Spleen (tissue), 11 donors: ENCODE measurements around the gene ABCC3. TPM values are rescaled to one million over a fixed set of nuclear protein-coding genes. Genes with fewer than 3 reads are reported as not detected.
A peak's percentile ranks its signal among the peaks of the same experiment; 100 is the strongest.

Source experiments
- DNase-seq: peaks from one replicate; pipeline ENCODE4 v3.0.0-alpha.2; 2020
- H3K27ac ChIP-seq, 8 donors: fragments of 200-600 bp; sonication (generic) in 7 of 8; 1 replicate in 4 of 8; 2 replicates in 4 of 8; pipeline versions ENCODE4 v1.5.0 to v1.8.0; 2016 to 2021; ENCODE audit warnings: inconsistent platforms in 4 of 8, mild to moderate bottlenecking in 4 of 8, moderate library complexity in 1 of 8
- H3K27me3 ChIP-seq, 7 donors: fragments of 200-600 bp; sonication (generic) in 6 of 7; replicated peaks in 1 of 7; 1 replicate in 4 of 7; 2 replicates in 3 of 7; pipeline versions ENCODE4 v1.5.0 to v1.8.0; 2016 to 2021; ENCODE audit warnings: inconsistent platforms in 3 of 7, mild to moderate bottlenecking in 1 of 7
- H3K36me3 ChIP-seq, 6 donors: fragments of 200-600 bp; sonication (generic) in 5 of 6; 1 replicate in 4 of 6; 2 replicates in 2 of 6; pipeline versions ENCODE4 v1.5.0 to v1.8.0; 2016 to 2021; ENCODE audit warnings: inconsistent platforms in 2 of 6
- H3K4me1 ChIP-seq, 6 donors: fragments of 200-600 bp; sonication (generic) in 5 of 6; 1 replicate in 3 of 6; 2 replicates in 3 of 6; pipeline versions ENCODE4 v1.5.0 to v1.8.0; 2016 to 2021; ENCODE audit warnings: inconsistent platforms in 3 of 6
- H3K4me3 ChIP-seq, 8 donors: fragments of 200-600 bp; sonication (generic) in 7 of 8; 1 replicate in 4 of 8; 2 replicates in 4 of 8; pipeline versions ENCODE4 v1.5.0 to v1.8.0; 2016 to 2021; ENCODE audit warnings: inconsistent platforms in 4 of 8, mild to moderate bottlenecking in 4 of 8, moderate library complexity in 2 of 8
- H3K9me3 ChIP-seq, 8 donors: fragments of 200-600 bp; sonication (generic) in 7 of 8; 1 replicate in 4 of 8; 2 replicates in 4 of 8; pipeline versions ENCODE4 v1.5.0 to v1.8.0; 2016 to 2021; ENCODE audit warnings: inconsistent platforms in 4 of 8
- POLR2A ChIP-seq, 3 donors: fragments of 450-650 bp; IDR thresholded peaks; one replicate each; pipeline ENCODE4 v1.5.1; 2017; ENCODE audit warnings: antibody characterized with exemption in 3 of 3, mild to moderate bottlenecking in 1 of 3
- POLR2AphosphoS5 ChIP-seq, 3 donors: sonication (generic); formaldehyde crosslinking; IDR thresholded peaks; one replicate each; pipeline ENCODE4 v1.5.1; 2017; ENCODE audit warnings: antibody characterized with exemption in 3 of 3
- WGBS, 5 donors: extraction: QIAGEN DNeasy Blood & Tissue Kit in 3 of 5; methylation state at CpG; one replicate each; pipeline versions ENCODE4 v1.1.5 to v1.1.7; 2013 to 2018; 5-methylcytosine and 5-hydroxymethylcytosine counted together
- intact Hi-C: fragments of 100-400 bp; cut with DNase I; formaldehyde crosslinking; loops from one replicate; pipeline ENCODE4 v1.15.0; 2023; ENCODE audit warnings: low total_unique reads
- polyA plus RNA-seq, 3 donors: library from polyadenylated mRNA; stranded (reverse); fragments of 200-250 nt; gene quantifications; one replicate each; pipeline ENCODE4 v1.2.1, GENCODE V29; 2013
- total RNA-seq, 7 donors: library from RNA; depleted of rRNA in 3 of 7; stranded (reverse); fragments of >200 nt in 3 of 7; fragmentation: NEBNext Ultra II Directional in 4 of 7; extraction: Animal tissue kit (Norgen Biotek cat#: 25700) in 4 of 7; gene quantifications; one replicate each; pipeline versions ENCODE4 v1.1.0 to v1.2.1, GENCODE V29; 2016 to 2021
- TF ChIP-seq, protein P1 (sequence below), 11 experiments: fragments of 200-600 bp in 7 of 11; fragments of 450-650 bp in 4 of 11; sonication (generic) in 4 of 11; IDR thresholded peaks in 8 of 11; conservative IDR thresholded peaks in 3 of 11; 1 replicate in 7 of 11; 2 replicates in 4 of 11; pipeline versions ENCODE4 v1.4.0 to v1.8.0; 2016 to 2021; ENCODE audit warnings: antibody characterized with exemption in 11 of 11, inconsistent platforms in 4 of 11, mild to moderate bottlenecking in 1 of 11
- donor health status: healthy with polysubstance abuse.
- donor health status: DM: no; HTN: no; CAD: no; lungs with moderate emphysema.
- donor health status: DM: no; HTN: no; CAD: no.
- donor health status: Bipolar disorder and iron deficiency.
- donor health status: healthy.
- donor health status: DM: no; HTN: no; CAD: no.
- donor health status: DM: yes; HTN: yes; CAD: no.

The ABCC3 gene
- total and polyA plus RNA-seq, 10 donors: 8.6 to 37.1 (median 30.0) TPM

DNA sequence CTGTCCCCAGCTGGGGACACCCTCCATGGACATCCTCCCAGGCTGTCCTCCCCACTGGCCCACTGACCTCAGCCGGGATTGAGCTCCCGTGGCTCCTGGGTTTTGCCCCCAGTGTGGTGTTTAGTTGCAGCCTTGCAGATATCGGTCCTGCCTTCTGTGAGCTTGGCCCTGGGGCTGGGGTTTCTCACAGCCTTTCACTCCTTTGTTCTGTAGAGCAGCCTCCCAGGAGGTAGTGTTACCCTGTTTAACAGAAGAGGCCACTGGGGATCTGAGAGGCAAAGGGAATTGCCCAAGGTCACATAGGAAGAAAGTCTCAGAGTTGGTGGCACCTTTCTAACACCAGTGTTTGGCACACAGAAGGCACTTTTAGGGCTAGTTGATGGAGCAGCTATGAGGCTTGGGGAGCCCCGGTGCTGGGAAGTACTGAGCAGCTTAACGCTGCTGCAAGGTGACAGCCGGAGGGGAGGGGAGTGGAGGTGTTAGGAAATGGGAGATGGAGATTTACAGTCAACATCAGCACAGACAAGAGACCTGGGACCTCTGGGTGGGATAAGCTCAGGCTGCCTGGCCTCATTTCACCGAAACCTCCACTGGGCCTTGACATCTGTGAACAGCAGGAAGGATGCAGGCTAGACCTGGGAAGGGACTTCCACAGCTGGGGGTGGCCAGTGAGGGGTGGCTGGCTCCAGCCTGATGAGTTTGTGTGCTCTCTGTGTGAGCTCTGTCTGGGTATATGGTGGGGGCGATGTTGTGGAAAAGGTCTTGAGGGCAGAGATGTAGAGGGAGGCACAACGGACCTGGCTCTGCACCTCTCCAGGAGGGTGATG, 48.0 kb upstream of the ABCC3 start:
- TF ChIP-seq POLR2AphosphoS5 (IDR thresholded peaks at IDR 0.05): no peak
- TF ChIP-seq, protein P1, sequence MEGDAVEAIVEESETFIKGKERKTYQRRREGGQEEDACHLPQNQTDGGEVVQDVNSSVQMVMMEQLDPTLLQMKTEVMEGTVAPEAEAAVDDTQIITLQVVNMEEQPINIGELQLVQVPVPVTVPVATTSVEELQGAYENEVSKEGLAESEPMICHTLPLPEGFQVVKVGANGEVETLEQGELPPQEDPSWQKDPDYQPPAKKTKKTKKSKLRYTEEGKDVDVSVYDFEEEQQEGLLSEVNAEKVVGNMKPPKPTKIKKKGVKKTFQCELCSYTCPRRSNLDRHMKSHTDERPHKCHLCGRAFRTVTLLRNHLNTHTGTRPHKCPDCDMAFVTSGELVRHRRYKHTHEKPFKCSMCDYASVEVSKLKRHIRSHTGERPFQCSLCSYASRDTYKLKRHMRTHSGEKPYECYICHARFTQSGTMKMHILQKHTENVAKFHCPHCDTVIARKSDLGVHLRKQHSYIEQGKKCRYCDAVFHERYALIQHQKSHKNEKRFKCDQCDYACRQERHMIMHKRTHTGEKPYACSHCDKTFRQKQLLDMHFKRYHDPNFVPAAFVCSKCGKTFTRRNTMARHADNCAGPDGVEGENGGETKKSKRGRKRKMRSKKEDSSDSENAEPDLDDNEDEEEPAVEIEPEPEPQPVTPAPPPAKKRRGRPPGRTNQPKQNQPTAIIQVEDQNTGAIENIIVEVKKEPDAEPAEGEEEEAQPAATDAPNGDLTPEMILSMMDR (IDR thresholded peaks at IDR 0.05 in 8 of 11, conservative IDR thresholded peaks at IDR 0.05 in 3 of 11): no peak
- no peaks in the 10 kb centered on the region for H3K36me3 ChIP-seq
- H3K27ac ChIP-seq: no peak overlapping the region
- intact Hi-C loops: no loop called here
- H3K27me3 ChIP-seq: peaks cover 0 to 9% (median 0%) of the 10 kb centered on the region in 7 donors
- no peak for DNase-seq
- peaks cover 0 to 22% (median 11%) of the 10 kb centered on the region in 6 donors for H3K4me1 ChIP-seq
- no peaks in the 10 kb centered on the region for H3K9me3 ChIP-seq
- H3K4me3 ChIP-seq: no peak overlapping the region
- WGBS, 5 donors: 86 to 90% (median 87%) methylated on average over 9 of the region's 9 CpGs

DNA sequence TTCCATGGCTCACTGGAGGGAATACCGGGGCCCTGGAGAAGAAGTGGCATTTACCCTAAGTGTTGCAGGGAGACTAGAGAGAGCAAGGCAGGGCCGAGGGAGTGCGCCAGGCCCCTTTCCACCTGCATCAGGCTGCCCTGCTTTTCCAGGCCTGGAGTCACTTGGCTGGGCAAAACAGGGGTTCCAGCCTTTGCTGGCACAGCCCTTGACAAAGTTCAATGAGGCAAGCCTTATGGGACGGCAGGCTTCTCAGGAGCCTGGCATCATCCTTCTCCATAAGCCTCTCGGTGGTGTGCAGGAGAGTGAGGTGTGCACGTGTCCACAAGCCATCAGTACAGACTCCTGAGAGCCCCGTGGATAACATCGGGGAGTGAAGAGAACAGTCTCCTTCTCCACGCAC, 47.1 kb upstream of the ABCC3 start:
- Histone ChIP-seq H3K4me3 (no peak overlapping the region), H3K4me1 (peaks cover 0 to 22% (median 11%) of the 10 kb centered on the region in 6 donors), H3K36me3 (no peaks in the 10 kb centered on the region), H3K27ac (no peak overlapping the region), H3K27me3 (peaks cover 0 to 2% (median 0%) of the 10 kb centered on the region in 7 donors), H3K9me3 (no peaks in the 10 kb centered on the region)
- no peak for DNase-seq
- TF ChIP-seq POLR2AphosphoS5 (IDR thresholded peaks at IDR 0.05) (no peak), POLR2A (IDR thresholded peaks at IDR 0.05) (no peak)
- TF ChIP-seq, protein P1 (IDR thresholded peaks at IDR 0.05 in 8 of 11, conservative IDR thresholded peaks at IDR 0.05 in 3 of 11): no peak
- 78 to 92% (median 90%) methylated on average over 9 of the region's 9 CpGs for WGBS, 5 donors
- intact Hi-C loops: no loop called here

DNA sequence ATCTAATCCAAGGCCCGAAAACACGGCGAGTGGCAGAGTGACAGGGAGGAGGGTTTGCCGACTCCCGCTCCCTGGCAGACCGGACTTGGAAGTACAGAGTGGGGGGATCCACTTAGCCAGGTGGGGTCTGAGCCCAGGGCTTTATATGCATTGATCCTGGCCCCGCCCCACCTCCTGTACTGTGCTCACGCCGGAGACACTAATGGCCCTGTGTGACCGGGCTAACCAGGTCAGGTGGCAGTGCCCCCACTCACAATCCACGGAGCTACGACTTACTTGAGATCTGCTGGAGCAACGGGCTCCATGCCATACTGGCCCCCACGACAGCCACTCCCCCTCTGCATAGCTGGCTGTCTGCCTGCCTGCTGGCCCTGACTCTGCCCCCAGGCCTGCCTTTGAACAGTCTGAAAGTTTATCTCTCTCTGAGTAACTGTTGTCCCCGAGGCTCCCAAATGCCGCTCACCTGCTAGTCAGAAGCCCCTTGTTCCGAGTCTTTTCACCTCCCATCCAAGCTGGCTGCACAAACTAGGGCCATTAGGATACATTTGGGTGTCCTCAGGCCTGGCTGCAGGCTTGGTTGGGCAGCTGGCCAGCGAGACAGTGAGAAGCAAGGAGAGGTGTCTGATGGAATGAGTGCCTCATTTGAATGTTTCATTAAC, 46.2 kb upstream of the ABCC3 start:
- Histone ChIP-seq H3K27me3 (no peaks in the 10 kb centered on the region), H3K36me3 (no peaks in the 10 kb centered on the region), H3K4me1 (peaks cover 0 to 22% (median 11%) of the 10 kb centered on the region in 6 donors), H3K4me3 (no peak overlapping the region), H3K9me3 (no peaks in the 10 kb centered on the region), H3K27ac (no peak overlapping the region)
- DNase-seq: no peak
- TF ChIP-seq POLR2AphosphoS5 (IDR thresholded peaks at IDR 0.05) (peak in 2 of 3 donors; percentile 14 to 23), POLR2A (IDR thresholded peaks at IDR 0.05) (no peak)
- WGBS, 5 donors: 69 to 84% (median 76%) methylated on average over 18 of the region's 18 CpGs
- intact Hi-C loops: no loop called here

DNA sequence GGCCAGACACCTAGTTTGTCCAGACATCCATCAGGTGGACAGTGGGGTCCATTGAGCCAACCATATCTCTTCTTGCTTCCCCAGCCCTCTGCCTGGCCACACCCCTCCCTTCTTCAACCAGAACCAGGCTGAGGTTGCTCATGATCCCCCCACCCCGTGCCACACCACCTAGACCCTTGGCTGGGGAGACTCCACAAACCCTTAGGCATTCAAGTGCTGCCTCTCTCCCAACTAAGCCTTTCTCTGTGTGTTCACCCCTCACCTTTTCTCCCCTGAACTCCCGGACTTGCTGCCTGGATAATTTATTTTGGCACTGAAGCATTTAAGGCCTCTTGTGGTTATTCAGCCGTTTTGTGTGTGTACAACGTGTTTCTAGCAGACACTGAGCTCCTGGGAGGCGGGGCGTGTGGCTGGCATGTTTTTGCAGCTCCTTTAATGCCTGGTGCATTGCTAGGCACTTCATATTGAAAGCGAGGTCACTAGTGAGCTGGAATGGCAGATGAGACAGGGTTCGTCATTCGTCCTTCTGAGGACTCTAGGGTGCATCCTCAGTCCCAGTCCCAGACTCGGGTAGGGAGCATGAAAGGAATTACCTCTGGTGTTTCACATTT, 45.5 kb upstream of the ABCC3 start:
- Histone ChIP-seq H3K27me3 (no peaks in the 10 kb centered on the region), H3K4me1 (peaks cover 0 to 22% (median 11%) of the 10 kb centered on the region in 6 donors), H3K4me3 (no peak overlapping the region), H3K9me3 (no peaks in the 10 kb centered on the region), H3K36me3 (no peaks in the 10 kb centered on the region), H3K27ac (no peak overlapping the region)
- TF ChIP-seq, protein P1 (IDR thresholded peaks at IDR 0.05 in 8 of 11, conservative IDR thresholded peaks at IDR 0.05 in 3 of 11): no peak
- TF ChIP-seq POLR2AphosphoS5 (IDR thresholded peaks at IDR 0.05) (no peak), POLR2A (IDR thresholded peaks at IDR 0.05) (no peak)
- intact Hi-C loops: no loop called here
- WGBS, 5 donors: 61 to 78% (median 67%) methylated on average over 10 of the region's 10 CpGs
- DNase-seq: no peak
